Measurements from ENCODE around the gene TSPAN18. TPM values are rescaled to one million over a fixed set of nuclear protein-coding genes. Genes with fewer than 3 reads are reported as not detected.

Gene TSPAN18
- total RNA-seq, 1 donor from 2014 or later, result 12.8 TPM

DNA sequence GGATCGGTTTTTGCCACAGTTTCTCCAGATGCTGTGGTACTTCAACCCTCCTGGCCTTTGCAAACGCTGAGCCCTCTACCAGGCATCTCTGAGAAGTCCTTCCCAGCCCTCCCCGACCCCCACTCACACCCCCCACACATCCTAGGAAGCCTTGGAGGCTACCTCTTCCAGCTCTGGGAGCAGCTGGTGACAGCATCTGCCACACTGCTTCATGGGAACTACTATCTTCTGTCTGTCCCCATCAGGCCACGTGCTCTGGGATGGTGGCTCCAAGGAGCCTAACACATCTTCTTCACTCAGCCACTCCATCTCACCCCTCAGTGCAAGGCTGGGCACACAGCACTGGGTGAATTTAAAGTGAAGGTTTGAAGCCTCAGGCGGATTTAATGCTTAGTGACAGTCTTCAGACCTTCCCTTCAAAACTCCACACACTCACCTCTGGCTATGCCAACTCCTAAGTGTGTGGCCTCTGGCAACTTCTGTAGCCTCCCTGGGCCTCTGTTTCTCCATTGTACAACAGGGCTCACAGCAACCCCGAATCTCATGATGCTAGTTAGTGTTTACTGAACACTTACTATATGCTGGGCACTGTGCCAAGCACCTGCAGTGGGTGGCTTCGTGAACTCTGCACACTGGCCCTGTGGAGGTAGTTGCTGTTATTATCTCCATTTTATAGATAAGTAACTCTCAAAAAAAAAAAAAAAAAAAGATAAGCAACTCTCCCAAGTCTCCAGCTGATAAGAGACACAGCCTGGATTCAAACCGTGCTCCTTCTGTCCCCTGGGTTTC, 231.2 kb downstream of the TSPAN18 start:
- Histone ChIP-seq H3K36me3 (no peaks in the 10 kb centered on the region), H3K4me3 (no peak overlapping the region), H3K27me3 (no peaks in the 10 kb centered on the region), H3K27ac (no peak overlapping the region), H3K9me3 (no peaks in the 10 kb centered on the region), H3K4me1 (peaks cover 14% of the 10 kb centered on the region)
- intact Hi-C loops (cut with DNase I), result no loop called here
- TF ChIP-seq POLR2A (IDR thresholded peaks at IDR 0.05) (no peak), CTCF (IDR thresholded peaks at IDR 0.05) (no peak)
- no peak for DNase-seq (ENCODE audit: extremely low spot score in 2 of 2)

DNA sequence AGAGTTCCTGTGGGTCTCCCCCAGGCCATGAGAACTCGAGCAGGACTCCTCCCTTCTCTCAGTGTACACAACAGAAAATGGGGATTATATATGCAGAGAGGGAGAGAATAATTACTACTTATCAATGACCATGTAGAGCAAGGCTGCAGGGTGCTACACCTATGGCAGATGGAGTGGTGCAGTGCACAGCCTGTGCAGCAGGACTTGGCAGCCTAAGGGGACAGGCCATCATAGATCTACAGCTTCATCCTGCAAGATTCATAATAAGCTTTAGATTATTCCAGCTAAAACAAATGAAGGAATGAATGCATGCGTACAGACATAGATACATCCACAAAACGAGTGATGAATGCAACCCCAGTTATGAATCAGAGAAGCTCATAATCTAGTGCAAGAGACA, 232.3 kb downstream of the TSPAN18 start:
- Histone ChIP-seq H3K9me3 (no peaks in the 10 kb centered on the region), H3K4me3 (no peak overlapping the region), H3K27me3 (no peaks in the 10 kb centered on the region), H3K27ac (no peak overlapping the region), H3K36me3 (no peaks in the 10 kb centered on the region), H3K4me1 (peaks cover 14% of the 10 kb centered on the region)
- intact Hi-C loops (cut with DNase I), result no loop called here
- DNase-seq (ENCODE audit: extremely low spot score in 2 of 2), result no peak
- TF ChIP-seq CTCF (IDR thresholded peaks at IDR 0.05) (no peak), POLR2AphosphoS5 (IDR thresholded peaks at IDR 0.05; ENCODE audit: insufficient read depth in 1 of 2, low read depth in 1 of 2) (no peak), POLR2A (IDR thresholded peaks at IDR 0.05) (no peak)

DNA sequence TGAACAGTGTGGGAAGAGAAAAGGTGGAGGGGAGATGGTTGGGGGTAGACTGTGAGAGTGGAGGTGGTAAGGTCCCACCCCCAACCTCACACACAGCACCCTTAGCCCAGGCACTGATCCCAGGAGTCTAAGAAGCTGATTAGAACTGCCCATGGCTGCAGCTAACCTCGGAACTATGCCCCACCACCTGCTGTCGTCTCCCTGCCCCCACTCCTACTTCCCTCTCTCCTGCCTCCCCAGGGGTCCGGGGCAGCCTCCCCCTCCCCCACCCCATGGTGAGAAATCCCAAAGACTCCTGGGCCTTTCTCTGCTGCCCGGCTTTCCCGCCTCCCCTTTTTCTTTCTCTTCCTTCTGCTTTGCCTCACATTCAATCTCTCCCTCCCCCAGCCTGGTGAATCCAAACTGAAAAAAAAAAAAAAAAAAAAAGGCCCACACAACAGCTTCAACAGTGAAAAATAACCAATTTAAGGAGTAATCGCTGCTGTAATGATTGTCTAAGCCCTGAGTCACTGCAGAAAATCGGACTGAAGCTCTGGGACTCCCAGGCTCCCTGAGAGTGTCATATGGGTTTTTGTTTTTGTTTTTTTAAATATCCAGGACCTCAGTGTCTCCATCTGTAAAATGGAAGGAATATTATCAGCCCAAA, 233.6 kb downstream of the TSPAN18 start:
- H3K9me3 ChIP-seq, result no peaks in the 10 kb centered on the region
- TF ChIP-seq CTCF (IDR thresholded peaks at IDR 0.05) (no peak), POLR2AphosphoS5 (IDR thresholded peaks at IDR 0.05; ENCODE audit: insufficient read depth in 1 of 2, low read depth in 1 of 2) (no peak), POLR2A (IDR thresholded peaks at IDR 0.05) (no peak)
- no peaks in the 10 kb centered on the region for H3K36me3 ChIP-seq

DNA sequence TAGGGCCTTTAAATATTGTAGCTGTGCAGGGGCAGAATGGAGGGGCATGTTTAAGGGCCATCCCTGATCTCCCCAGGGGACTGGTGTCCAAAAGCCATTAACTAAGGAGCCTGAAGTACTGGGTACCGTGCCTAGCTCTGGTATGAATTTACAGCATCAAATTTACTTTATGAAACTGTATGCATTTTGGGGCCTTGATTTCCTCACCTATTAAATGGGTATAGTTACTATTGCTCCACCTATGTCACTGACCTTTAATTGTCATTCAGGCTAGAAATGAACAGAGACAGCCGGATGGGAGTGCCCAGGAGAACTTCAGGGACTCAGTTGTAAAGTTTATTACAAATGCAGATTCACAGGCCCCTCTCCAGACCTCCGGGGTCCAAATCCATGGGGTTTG, 235.7 kb downstream of the TSPAN18 start:
- DNase-seq (ENCODE audit: extremely low spot score in 2 of 2), result no peak

More for the DNA sequence above, 233.6 kb downstream of the TSPAN18 start:
- Histone ChIP-seq H3K4me3 (no peak overlapping the region), H3K27ac (no peak overlapping the region), H3K4me1 (peaks cover 14% of the 10 kb centered on the region), H3K27me3 (no peaks in the 10 kb centered on the region)
- intact Hi-C loops (cut with DNase I), result no loop called here
- no peak for DNase-seq (ENCODE audit: extremely low spot score in 2 of 2)

More for the DNA sequence above, 235.7 kb downstream of the TSPAN18 start:
- H3K27ac ChIP-seq, result no peak overlapping the region
- intact Hi-C loops (cut with DNase I), result no loop called here
- no peak overlapping the region for H3K4me3 ChIP-seq
- no peak for TF ChIP-seq POLR2A (IDR thresholded peaks at IDR 0.05)
- no peak for TF ChIP-seq CTCF (IDR thresholded peaks at IDR 0.05)
- no peak for TF ChIP-seq POLR2AphosphoS5 (IDR thresholded peaks at IDR 0.05; ENCODE audit: insufficient read depth in 1 of 2, low read depth in 1 of 2)
- H3K4me1 ChIP-seq, result no peaks in the 10 kb centered on the region
- H3K9me3 ChIP-seq, result no peaks in the 10 kb centered on the region
- no peaks in the 10 kb centered on the region for H3K27me3 ChIP-seq
- H3K36me3 ChIP-seq, result no peaks in the 10 kb centered on the region

All from vagina (tissue), 2 donors.